B cell (primary cell): ENCODE data around the gene CFAP251.

Experiments
- EZH2 ChIP-seq: IDR thresholded peaks from 2 replicates; pipeline ENCODE4 v1.6.1; 2012; ENCODE audit warnings: borderline replicate concordance, low read depth, mild to moderate bottlenecking, moderate library complexity, low read length; ENCODE audit not compliant: insufficient read depth, poor library complexity, severe bottlenecking
- TF ChIP-seq, protein P1 (sequence below): fragments of 200-600 bp; IDR thresholded peaks from one replicate; pipeline ENCODE4 v1.8.0; 2022; ENCODE audit warnings: antibody characterized with exemption, mild to moderate bottlenecking

DNA sequence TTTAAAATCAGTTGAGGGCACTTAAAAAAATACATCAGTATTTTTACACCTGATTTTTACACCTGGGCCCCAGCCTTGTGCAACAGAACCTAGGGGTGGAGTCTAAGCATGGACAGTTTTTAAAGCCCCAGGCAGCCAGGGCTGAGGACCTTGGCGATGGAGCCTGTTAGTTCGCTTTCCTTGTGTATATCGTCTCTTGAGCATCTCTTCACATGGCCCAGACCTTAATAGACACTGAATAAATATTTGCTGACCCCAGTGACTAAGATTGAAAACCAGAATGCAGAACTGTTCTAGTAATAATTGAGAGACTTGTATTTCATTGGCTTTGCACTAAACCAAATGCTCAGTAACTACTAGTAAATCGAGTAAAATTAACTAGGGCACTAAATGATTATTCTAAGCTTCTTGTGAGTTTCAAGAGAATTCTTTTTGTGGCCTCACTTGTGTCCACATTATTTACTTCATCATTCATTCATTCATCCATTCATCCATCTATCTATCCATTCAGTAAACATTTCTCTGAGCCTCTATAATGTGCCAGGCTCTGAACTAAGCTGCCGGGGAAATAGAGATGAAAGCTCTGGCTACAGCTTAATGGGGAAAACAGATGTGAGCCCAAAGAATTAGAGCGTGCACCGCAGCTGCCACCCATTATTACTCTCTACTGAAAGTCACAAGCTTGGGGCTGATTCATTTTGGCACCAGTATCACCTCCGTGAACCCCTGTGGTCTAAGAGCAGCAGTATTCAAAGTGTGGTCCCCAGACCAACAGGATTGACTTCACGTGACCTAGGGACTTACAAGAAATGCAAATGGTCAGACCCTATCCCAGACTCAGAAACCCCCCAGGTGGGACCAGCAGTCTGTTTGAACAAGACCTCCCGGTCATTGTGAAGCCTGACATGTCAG lies 72.6 kb downstream of the CFAP251 start:
- no peak for TF ChIP-seq EZH2
- TF ChIP-seq, protein P1, sequence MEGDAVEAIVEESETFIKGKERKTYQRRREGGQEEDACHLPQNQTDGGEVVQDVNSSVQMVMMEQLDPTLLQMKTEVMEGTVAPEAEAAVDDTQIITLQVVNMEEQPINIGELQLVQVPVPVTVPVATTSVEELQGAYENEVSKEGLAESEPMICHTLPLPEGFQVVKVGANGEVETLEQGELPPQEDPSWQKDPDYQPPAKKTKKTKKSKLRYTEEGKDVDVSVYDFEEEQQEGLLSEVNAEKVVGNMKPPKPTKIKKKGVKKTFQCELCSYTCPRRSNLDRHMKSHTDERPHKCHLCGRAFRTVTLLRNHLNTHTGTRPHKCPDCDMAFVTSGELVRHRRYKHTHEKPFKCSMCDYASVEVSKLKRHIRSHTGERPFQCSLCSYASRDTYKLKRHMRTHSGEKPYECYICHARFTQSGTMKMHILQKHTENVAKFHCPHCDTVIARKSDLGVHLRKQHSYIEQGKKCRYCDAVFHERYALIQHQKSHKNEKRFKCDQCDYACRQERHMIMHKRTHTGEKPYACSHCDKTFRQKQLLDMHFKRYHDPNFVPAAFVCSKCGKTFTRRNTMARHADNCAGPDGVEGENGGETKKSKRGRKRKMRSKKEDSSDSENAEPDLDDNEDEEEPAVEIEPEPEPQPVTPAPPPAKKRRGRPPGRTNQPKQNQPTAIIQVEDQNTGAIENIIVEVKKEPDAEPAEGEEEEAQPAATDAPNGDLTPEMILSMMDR = no peak
